Right lung (tissue), 5 donors: Measurements from ENCODE around the gene ITPKB. TPM values are rescaled to one million over a fixed set of nuclear protein-coding genes. Genes with fewer than 3 reads are reported as not detected.
A peak's percentile ranks its signal among the peaks of the same experiment; 100 is the strongest.
"Not testable (repeated sequence)": the region's sequence is repeated elsewhere in the genome, so short reads cannot be mapped to it uniquely, and the experiment has no call there.

ENCODE experiments used
- DNase-seq, 2 donors: peaks; one replicate each; pipeline ENCODE4 v3.0.0-alpha.2; 2013
- polyA plus RNA-seq, 5 donors: library from polyadenylated mRNA; unstranded; fragments of 120-200 nt; gene quantifications; one replicate each; pipeline versions ENCODE4 v1.2.1 to v1.2.3, GENCODE V29; 2013; ENCODE audit warnings: inconsistent platforms in 1 of 5, low replicate concordance in 1 of 5; ENCODE audit not compliant: insufficient read length in 5 of 5, insufficient read depth in 1 of 5

The ITPKB gene
- polyA plus RNA-seq, 5 donors, result 23.8 to 33.0 (median 27.3) TPM

DNA sequence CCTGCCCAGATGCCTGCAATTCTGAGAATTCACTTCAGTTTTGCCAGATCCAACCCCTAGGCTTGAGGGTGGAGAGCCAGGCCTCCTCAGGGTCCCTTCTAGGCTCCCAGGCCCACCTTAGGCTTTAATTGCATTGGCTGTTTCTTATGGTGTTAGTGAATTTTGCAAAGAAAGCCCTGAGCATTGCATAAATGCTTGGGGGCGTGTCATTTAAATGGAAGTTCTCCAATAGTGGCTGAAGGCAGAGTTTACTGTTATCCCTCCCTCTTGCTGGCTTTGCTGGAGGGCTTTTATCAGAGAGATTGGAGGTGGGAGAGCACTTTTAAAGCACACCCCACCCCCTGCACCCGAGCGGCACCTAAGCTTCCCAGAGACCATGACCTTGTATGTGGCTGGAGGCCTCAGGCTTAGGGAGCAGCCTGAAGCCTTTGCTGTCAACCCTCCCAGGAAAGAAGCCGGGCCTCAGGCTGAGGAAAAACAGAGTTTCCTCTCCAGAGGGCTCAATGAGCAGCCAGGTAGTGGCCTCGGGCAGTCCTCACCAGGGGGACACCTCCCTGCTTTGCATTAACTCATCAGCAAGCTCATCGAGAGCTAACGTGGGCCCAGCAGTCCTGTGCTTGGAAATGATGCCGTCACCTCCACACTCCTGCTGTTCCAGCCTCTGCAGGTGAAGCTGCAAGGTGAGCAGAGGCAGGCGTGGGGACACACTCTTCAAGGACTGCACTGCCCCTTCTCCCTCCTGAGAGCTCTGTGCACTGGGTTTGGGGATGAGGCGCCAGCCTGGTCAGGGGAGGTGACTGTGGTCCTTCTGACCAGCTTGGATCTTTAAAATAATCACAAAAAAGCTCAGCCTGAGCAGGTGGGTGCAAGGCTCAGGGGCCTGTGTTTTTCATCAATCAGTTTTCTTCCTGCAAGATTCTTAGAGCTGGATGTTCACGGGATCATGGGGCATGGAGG lies 132.5 kb downstream of the ITPKB start:
- DNase-seq, result no peak

- no peak for DNase-seq
Observed at GRCh38 chr1:226605318-226605950, 133.6 kb downstream of the ITPKB start.

DNA sequence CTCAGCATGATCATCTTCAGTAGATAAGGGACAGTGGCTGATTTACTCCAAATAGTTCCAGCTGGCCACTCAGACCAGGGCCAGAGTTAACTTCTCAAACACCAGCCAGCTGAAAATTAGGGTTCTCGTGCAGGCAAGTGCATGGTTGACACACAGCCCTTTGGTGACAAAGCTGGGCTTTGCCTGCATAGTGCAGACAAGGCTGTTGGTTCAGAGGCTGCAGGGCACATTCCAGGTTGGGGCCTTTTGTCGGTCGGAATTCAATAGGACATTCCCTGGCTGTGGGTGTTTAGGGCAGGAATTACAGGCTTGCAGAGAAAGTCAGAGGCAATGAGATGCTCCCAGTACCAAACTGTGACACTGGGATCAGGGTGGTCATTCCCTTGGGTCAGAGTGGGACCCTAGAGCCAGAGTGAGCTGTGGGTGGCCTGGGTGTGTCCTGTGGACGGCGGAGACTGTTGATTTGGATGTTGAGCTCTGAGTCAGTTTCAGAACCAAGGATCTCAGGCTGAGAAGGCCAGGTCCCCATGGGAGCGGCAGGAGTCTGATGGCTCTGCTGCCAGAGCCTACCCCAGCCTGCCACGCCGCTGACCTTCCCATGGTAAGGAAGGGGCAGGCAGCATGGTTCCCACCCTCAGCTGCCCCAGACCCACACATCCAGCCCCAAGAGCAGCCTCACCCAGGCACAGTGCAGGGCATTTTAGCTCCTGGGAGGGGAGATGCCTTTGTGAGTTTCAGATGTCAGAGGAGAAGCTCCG lies 134.3 kb downstream of the ITPKB start:
- DNase-seq, result no peak

DNA sequence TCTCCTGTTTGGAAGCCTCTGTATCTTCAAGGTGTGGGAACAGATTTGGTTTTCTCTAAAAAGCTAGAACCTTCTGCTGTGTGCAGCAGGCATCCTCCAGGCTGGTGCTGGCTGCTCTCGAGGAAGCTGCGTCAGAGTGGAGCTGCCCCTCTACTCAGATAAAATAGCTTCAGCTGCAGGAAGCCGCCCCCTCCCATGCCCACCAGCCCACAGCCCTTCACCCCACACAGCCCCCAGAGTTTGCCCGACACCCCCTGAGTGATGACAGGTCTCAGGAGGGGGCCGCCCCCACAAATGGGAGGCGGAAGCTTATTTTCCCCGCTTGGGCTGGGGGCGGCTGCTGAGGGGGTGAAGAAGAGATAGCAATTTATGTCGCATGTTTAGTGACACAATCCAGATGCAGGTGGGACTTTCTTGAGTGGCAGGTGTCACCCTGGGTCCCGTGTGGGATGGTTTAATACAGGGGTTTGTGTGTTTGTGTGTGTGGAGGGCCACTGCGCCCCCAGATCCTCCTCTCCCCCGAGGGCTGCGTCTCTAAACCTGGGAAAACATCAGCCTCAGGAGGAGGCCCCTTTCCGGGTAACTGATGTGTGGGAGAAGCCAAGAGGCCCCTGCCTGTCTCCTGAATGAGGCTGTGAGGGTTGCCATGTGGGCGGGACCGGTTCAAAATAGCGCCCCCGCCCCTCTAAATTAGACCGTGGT lies 135.1 kb downstream of the ITPKB start:
- DNase-seq, result no peak

DNA sequence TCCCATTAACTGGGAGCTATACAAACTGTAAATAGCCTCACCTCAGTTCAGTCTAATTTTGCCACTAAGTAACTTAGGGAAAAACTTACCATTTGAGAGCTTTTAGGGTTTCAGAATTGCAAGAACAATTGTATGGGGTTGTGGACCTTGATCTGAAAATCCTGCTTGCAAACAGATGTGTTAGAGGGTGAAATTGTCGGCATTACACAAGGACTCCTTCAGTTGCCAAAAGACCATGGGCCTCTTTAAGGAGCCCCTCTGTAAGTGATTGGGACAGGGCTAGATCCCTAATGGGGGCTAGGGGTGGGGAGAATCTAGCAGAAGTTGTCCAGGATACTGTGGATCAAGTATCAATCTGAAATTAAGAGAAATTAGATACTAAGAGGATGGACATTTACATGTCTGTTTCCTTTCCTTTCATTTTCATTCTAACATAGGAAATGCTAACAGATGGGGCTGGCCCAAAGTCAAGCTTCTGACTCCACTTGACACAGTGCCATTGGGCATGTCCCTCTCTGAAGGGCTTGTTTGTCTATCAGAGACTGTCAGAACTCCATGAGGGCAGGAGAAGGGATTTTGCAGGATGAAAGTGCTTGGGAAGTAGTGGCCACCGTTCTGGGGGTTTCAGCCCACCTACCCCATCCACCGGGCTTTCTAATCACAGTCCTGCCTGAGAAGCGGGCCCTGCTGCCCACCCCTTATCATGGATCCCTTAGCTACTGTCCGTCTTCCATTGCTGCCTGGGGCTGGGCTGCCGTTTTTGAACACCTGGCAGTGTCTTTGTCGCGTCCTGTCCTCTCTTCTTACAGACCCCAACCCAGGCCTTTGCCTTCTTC lies 135.8 kb downstream of the ITPKB start:
- DNase-seq, result peak in 1 of 2 donors; percentile 53

DNA sequence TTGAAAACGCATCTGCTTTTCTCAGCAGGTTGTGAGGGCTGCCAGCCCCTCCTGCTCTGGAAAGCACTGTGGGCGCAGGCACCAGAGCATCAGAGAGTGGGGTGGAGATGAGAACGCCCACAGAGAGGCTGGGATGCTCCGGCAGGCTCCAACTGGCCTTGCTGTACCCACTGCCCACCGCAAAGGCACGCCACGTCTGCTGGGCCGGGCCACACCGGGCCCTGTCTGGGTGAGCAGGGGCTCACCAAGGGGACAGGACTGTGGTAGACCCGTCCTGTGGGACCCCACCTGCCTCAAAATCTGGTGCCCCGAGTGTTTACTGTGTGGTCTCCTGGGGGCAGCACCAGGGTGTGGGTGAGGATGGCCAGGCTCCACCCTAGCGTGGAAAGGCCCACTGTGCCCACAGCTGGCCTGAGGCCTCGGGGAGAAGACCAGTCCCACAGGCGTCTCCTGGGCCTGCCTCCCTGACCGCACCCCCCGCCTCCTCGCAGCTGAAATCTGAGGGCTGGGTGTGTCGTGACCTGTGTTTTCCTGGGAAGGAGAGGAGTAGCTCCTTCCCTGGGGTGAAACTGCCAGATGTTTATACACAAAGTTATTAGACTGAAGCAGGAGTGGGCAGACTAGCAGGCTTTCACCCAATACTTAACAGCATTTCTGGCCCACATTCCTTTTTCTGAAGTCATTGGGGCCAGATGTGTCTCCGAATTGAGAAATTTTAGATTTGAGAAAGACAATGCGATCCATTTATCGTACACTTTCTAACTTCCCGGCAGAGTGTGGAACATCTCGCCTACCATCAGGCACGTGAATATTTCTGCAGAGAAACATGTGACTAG lies 136.7 kb downstream of the ITPKB start:
- peak in 1 of 2 donors; percentile 18 for DNase-seq

DNA sequence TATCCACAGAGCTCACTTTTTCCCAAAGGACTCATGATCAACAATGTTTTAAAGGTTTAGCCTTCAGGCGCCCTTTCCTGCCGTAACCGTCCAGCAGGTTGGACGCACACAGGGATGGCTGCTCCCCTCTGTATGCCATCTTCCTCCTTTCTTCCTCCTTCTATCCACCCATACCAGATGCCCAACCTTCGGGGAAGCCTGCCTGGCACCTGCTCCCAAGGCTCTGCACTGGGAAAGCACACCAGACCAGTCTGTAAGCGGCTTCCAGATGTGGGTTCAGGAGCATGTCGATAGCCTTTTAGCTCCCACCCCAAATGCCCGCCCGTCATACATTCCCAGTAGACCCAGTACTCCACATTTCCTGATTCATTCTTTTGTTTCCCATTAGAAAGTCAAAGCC lies 137.6 kb downstream of the ITPKB start:
- no peak for DNase-seq

- DNase-seq, result no peak
Observed at GRCh38 chr1:226600254-226600653, 138.8 kb downstream of the ITPKB start.

- no peak for DNase-seq
Observed at GRCh38 chr1:226599636-226600238, 139.3 kb downstream of the ITPKB start.

DNA sequence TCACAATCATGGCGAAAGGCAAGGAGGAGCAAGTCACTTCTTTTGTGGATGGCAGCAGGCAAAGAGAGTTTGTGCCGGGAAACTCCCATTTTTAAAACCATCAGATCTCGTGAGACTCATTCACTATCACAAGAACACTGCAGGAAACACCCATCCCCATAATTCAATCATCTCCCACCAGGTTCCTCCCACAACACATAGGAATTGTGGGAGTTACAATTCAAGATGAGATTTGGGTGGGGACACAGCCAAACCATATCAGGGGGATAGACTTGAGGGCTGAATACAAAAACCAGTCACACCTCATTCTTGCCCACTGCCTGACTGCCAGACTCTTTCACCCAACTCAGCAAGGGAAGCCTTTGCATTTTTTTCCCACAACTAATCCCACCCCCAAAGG lies 140.1 kb downstream of the ITPKB start:
- not testable (repeated sequence) for DNase-seq

- no peak for DNase-seq
Observed at GRCh38 chr1:226598455-226598849, 140.6 kb downstream of the ITPKB start.

DNA sequence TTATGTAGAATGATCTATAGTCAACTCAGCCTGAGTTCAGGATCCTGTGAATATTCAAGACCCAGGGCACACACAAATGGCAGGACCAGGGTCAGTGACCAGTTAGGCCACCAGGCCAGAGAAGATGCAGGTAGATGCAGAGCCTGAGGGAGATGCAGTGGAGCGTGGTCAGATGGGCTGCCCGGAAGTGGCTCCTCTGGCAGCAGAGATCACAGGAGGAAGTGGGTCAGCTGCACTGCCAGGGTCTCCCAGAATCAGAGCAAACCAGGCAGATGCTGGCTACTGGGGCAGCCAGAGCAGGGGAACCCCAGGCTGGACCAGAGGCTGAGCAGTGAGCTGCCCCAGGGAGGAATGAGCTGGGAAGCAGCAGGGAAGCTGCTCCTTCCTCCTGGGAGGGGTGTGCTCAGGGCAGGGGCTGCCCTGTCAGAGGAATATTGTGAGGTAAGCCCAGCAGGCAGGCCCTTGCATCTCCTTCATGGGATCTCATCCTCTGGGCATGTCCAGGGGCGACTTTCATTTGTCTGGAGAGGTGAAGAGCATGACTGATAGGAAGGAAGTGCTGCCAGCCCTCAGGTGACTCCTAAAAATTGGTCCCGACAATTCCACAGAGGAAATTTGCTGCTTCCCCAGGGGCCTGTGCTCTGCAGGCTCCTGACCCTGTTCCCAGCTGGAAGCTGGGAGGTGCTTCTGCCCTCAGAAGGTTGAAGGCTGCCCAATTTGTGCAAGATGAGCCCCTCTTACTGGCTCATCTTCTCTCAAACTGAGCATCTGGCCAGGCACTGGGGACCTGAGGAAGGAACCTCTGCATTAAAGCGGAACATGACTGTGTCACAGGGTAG lies 141.2 kb downstream of the ITPKB start:
- no peak for DNase-seq

GRCh38 chr1:226596531-226597165 lies 142.4 kb downstream of the ITPKB start:
- no peak for DNase-seq

GRCh38 chr1:226593541-226593940 lies 145.5 kb downstream of the ITPKB start:
- no peak for DNase-seq

DNA sequence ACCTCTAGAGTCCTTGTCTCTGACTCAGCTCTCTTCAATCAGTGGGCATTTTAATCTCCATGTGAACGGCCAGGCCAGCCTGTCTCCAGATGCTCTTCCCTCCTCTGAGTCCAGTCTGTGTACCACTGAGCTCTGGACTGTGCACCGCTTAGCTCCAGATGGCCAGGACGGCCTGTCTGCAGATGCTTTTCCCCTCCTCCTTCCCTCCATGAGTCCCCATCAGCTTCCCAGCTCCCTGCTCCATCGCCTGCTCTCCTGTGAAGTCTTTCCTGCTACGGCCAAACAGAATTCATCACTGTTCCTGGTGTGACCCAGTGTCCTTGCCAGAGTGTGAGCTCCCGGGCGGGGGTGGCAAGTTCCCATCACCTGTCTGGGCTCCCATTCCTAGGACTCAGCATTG lies 148.5 kb downstream of the ITPKB start:
- no peak for DNase-seq

DNA sequence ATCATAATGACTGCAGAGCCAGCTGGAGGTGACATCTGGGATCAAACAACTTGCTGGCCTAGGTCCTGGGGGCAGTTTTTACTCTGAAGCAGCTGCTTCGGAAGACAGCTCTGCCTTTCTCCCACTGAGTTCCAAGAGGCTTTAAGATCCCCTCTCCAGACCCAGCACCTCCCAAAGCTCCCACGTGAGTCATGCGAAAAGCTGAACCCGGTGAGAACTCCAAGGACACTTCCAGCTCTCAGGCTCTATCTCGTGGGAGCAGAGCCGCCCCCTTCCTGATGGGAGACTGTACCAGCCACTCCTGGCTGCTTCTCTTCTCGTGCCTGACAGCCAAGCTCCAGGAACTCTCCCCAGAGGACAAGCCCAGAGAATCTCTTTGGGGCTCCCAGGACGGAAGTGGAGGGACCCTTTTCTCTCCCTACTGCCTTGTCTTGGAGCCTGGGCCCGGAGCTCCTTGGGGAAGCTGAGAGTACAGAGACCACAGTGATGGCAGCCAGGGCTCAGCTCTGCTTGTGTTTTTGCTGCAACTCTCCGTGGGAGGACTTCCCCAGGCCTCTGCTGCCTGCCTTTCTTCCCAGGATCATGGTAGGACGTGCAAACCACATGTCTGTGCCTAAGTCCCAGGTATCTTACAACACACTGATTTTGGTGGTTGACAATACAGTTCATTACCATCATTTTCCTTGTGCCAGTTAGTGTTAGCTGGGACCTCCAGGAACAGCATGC lies 149.9 kb downstream of the ITPKB start:
- DNase-seq, result no peak

DNA sequence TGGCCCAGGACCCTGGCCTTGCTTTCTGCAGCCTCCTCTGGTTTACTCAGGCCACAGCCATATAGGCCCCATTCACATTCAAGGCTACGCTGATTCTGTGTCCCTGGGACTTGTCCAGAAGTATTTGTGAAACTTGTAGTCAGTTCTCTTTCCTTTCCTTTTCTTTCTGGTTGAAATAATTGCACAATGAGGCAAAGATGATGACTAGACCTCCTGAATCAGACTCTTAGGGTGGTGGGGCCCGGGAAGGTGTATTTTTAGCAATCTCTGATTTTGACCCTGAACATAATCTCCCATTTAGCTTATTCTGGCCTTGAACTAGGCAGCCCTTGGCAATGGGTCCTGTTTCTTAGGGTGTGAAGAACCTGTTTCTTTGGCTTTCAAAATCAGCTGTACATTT lies 150.6 kb downstream of the ITPKB start:
- no peak for DNase-seq
